Astrocyte of the spinal cord (primary cell): ENCODE data around the gene STRN3.

Source experiments
- DNase-seq: peaks from one replicate; pipeline ENCODE4 v3.0.0; 2011; ENCODE audit warnings: low read depth, low spot score
- H3K4me3 ChIP-seq: 2 replicates; pipeline ENCODE4 v1.5.1; 2011; ENCODE audit warnings: low read depth, mild to moderate bottlenecking, low read length, moderate library complexity
- in situ Hi-C: cut with HindIII; loops from 2 replicates; pipeline ENCODE4 v1.10.0; 2017; ENCODE audit warnings: low sequenced_read_pairs
- TF ChIP-seq, protein P1 (sequence below): IDR thresholded peaks from 2 replicates; pipeline ENCODE4 v1.5.1; 2012; ENCODE audit warnings: low read depth, mild to moderate bottlenecking, low read length, inconsistent platforms

Gene STRN3

GRCh38 chr14:30921305-30921704, 104.9 kb downstream of the STRN3 start:
- no peak for DNase-seq
- H3K4me3 ChIP-seq: no peak overlapping the region
- TF ChIP-seq, protein P1, sequence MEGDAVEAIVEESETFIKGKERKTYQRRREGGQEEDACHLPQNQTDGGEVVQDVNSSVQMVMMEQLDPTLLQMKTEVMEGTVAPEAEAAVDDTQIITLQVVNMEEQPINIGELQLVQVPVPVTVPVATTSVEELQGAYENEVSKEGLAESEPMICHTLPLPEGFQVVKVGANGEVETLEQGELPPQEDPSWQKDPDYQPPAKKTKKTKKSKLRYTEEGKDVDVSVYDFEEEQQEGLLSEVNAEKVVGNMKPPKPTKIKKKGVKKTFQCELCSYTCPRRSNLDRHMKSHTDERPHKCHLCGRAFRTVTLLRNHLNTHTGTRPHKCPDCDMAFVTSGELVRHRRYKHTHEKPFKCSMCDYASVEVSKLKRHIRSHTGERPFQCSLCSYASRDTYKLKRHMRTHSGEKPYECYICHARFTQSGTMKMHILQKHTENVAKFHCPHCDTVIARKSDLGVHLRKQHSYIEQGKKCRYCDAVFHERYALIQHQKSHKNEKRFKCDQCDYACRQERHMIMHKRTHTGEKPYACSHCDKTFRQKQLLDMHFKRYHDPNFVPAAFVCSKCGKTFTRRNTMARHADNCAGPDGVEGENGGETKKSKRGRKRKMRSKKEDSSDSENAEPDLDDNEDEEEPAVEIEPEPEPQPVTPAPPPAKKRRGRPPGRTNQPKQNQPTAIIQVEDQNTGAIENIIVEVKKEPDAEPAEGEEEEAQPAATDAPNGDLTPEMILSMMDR: no peak
- in situ Hi-C loops: no loop called here

DNA sequence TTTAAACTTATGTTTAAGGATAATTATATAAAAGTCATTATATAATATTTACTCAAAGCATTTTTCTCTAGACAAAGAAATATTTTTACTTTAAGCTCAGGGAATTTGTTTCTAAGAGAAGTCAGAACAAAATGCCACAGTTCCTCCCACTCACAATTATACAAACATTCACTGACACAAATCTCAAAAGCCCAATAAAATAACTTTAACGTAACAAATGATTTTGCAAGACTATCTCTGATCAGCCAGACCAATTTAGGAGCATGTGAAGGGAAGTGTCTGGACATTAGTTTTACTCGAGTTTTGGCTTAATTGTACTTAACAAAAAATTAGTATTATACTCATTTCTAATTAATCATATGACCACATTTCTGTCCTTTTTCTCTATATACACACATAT, 110.6 kb downstream of the STRN3 start:
- DNase-seq: no peak
- in situ Hi-C loops: no loop called here
- TF ChIP-seq, protein P1: no peak
- no peak overlapping the region for H3K4me3 ChIP-seq

- TF ChIP-seq, protein P1: no peak
- DNase-seq: no peak
- H3K4me3 ChIP-seq: no peak overlapping the region
- in situ Hi-C loops: no loop called here
Measured at GRCh38 chr14:30914812-30915211, 111.4 kb downstream of the STRN3 start.

DNA sequence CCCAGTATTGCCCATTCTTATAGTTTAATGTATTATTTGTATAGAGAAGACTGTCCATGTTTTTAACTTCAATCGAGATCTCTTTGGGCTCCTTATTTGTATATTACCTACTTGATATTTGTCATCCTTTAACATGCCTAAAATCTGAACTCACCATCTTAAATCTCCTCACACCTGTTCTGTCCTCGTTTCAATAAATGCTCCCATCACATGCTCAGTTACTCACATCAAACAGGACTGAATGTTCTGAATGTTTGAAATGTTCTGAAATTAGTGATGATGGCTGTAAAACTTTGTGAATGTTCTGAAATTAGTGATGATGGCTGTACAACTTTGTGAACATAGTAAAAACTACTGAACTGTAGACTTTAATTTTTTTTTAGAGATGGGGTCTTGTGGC, 117.4 kb downstream of the STRN3 start:
- DNase-seq: no peak
- H3K4me3 ChIP-seq: no peak overlapping the region
- TF ChIP-seq, protein P1: no peak
- in situ Hi-C loops: no loop called here

DNA sequence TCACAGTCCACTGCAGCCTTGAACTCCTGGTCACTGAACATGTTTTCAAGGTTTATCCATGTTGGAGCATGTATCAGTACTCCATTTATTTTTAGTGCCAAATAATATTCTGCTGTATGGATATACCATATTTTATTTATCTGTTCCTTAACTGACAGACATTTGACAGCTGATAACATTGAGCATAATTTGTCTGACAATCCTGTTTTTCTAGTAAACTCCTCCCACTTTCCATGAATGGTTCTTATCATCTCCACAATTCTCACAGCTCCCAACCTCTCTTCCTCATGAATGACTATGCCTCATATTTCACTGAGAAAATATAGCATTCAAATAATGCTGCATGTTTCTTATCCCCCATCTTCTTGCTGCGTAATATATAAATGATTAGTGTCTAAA, 118.5 kb downstream of the STRN3 start:
- TF ChIP-seq, protein P1: no peak
- in situ Hi-C loops: no loop called here
- no peak overlapping the region for H3K4me3 ChIP-seq
- no peak for DNase-seq

DNA sequence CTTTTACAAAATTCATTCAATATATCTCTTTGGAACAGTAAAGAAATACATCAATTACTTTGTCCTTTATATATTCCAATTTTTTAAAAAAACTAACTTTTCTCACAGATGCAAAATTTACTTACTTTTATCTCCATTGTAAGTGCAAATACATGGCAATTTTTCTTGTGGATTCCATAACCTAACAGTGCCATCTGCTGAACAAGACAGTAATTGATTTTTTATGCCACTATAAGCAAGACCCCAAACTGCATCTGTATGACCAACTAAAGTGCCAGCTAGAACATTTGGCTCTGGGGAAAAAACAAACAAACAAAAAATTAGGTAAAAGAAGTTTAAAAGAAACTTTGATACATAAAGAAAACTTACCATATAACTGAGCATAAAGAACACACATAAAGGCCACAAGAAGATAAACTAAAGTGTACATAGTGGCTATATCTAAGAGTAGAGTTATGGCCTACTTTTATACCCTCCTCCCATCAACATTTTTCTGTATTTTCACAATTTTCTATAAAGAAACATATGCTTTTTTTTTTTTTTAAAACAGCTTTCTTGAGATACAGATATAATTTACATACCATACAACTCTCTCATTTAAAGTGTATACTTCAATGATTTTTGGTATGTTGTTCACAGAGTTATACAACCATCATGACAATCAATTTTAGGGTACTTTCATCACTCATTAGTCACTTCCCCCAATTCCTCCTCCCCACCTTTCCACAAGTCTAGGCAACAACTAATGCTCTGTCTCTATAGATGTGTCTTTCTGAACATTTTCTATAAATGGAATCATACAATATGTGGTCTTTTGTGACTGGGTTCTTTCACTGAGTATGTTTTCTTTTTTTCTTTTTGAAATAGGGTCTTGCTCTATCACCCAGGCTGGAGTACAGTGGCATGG, 119.2 kb downstream of the STRN3 start:
- TF ChIP-seq, protein P1: peak; percentile 26
- peak; percentile 17 for DNase-seq
- in situ Hi-C loops: no loop called here
- H3K4me3 ChIP-seq: no peak overlapping the region
